KG1 (cell line): Measurements from ENCODE around the gene SMYD3.
"Not testable (repeated sequence)": the region's sequence is repeated elsewhere in the genome, so short reads cannot be mapped to it uniquely, and the experiment has no call there.

ENCODE experiments used
- DNase-seq: peaks from one replicate; lab custom pipeline; 2025; lab: John Stamatoyannopoulos, UW

The SMYD3 gene

DNA sequence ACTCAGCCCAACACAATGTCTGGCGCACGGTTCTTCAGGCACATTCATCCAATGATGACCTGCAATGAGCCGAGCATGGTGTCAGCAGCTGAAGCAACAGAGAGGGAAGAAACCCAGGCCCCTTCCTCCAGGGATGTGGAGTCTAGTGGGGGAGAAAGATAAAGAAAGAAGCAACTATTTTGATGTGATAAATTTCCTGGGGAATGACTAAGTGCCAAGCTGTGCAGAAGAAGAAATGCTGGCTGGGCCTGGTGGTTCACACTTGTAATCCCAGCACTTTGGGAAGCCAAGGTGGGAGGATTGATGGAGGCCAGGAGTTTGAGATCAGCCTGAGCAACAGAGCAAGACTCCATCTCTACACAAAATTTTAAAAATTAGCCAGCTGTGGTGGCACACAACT lies 790.5 kb downstream of the SMYD3 start:
- no peak for DNase-seq

GRCh38 chr1:245715970-245716369 lies 791.1 kb downstream of the SMYD3 start:
- DNase-seq: no peak

DNA sequence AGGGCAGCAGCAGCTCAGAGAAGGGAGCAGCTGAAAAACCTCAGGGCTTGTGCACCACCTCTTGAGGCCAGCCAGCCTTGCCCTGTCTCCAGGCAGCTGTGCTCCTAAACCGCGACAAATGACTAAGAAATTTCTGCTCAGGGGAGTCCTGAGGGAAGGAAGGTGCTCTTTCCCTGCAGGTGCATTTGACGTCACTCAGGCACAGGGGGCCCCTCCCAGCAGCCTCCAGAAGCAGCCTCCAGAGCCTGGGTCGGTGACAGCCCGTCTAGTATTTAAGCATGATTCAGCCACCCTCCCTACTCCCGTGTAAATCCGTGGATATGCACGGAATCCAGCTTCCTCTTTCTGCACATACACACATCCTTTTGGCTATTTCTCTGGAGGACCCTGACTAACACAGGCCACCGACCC lies 791.8 kb downstream of the SMYD3 start:
- no peak for DNase-seq

DNA sequence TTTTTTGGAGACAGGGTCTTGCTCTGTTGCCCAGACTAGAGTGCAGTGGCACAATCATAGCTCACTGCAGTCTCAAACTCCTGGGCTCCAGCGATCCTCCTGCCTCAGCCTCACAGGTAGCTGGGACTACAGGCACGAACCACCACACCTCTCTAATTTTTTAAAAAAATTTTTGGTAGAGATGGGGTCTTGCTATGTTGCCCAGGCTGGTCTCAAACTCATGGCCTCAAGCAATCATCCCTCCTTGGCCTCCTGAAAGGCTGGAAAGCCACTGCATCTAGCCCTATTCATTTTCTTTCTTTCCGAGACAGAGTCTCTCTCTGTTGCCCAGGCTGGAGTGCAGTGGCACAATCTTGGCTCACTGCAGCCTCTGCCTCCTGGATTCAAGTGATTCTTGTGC lies 793.1 kb downstream of the SMYD3 start:
- not testable (repeated sequence) for DNase-seq

- DNase-seq: no peak
These were observed 795.8 kb downstream of the SMYD3 start for GRCh38 chr1:245710961-245711903.

GRCh38 chr1:245707941-245708340 lies 799.1 kb downstream of the SMYD3 start:
- DNase-seq: no peak

GRCh38 chr1:245704765-245705164 lies 802.3 kb downstream of the SMYD3 start:
- DNase-seq: no peak

DNA sequence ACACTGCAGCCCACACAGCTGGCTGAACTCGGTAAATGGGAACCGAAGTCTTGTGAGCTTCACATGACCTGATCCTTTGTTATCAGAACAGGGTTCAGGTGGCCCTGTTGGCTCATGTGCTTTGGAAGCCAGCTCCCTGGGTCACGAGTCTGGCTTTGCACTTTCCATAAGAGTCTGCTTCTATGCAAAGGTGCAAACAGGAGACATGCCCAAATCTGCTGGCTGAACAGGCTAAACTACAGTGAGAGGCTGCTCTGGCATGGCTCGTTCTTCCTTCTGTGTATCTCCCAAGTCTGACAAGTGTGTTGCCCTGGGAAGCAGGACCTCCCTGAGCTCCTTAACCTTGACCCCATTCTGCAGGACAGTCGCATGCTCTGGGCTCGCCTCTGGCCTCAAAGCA lies 802.7 kb downstream of the SMYD3 start:
- DNase-seq: no peak

DNA sequence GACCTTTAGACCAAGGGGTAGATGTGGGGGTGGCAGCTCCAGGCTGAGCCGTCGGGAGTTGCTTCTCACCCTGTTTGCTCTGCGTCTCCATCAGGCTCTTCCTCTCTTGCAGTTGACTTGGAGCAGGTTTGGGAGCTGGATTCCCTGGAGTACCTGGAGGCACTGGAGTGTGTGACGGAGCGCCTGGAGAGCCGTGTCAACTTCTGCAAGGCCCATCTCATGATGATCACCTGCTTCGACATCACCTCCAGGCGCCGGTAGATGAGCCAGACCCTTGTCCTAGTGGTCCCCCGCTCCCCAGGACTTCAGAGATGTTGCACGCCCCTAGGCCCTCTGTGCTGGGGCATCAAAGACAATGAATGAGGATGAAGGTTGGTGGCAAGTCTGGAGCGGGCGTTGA lies 804.7 kb downstream of the SMYD3 start:
- no peak for DNase-seq

- no peak for DNase-seq
These were observed 805.4 kb downstream of the SMYD3 start for GRCh38 chr1:245701631-245702030.

- no peak for DNase-seq
These were observed 806.4 kb downstream of the SMYD3 start for GRCh38 chr1:245700631-245701030.
